HUES48 (cell line): ENCODE results near the gene KIF5C.

Source experiments
- H3K27ac ChIP-seq: one replicate; pipeline ENCODE4 v1.7.0; 2013; ENCODE audit warnings: low read depth, low read length, inconsistent platforms
- H3K27me3 ChIP-seq: 2 replicates; pipeline ENCODE4 v1.6.1; 2013; ENCODE audit warnings: mild to moderate bottlenecking, low read length; ENCODE audit not compliant: control insufficient read depth, insufficient read depth
- H3K36me3 ChIP-seq: 2 replicates; pipeline ENCODE4 v1.6.1; 2013; ENCODE audit warnings: low read length; ENCODE audit not compliant: control insufficient read depth, insufficient read depth
- H3K4me1 ChIP-seq: 2 replicates; pipeline ENCODE4 v1.6.1; 2013; ENCODE audit warnings: mild to moderate bottlenecking, low read length; ENCODE audit not compliant: control insufficient read depth, insufficient read depth
- H3K4me3 ChIP-seq: 2 replicates; pipeline ENCODE4 v1.5.1; 2013; ENCODE audit warnings: mild to moderate bottlenecking, low read depth, low read length
- H3K9ac ChIP-seq: 2 replicates; pipeline ENCODE4 v1.6.1; 2013; ENCODE audit warnings: mild to moderate bottlenecking, low read depth, low read length, moderate library complexity
- H3K9me3 ChIP-seq: 2 replicates; pipeline ENCODE4 v1.6.1; 2013; ENCODE audit warnings: low read length; ENCODE audit not compliant: control insufficient read depth, insufficient read depth

KIF5C gene

DNA sequence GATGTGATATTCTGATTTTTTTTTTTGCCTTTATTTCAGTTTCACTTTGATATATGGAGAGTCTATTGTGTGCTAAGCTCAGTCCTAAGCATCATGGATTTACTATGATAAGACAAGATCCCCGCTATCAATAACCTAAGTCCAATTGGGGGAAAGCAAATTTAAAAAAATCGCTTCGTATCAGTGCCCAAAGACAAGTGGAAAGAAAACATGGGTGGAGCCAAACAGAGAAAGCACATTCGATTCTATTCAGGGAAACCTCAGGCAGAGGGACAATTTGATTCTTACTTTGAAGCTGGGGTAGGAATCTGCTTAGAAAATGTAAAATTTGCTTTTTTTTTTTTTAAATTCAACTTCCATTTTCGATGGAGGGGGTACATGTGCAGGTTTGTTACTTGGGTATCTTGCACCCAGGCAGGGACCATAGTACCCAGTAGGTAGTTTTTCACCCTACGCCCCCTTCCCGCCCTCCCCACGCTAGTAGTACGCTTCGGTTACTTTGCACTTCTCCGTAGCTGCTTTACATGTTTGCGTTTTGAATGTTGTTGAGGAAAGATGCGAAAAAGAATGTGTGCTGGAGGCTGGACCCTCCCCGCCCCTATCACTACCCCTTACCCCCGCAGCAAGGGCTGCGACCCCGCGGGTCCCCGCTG is 12.4 kb downstream of the KIF5C start:
- no peak overlapping the region for H3K9ac ChIP-seq
- no peaks in the 10 kb centered on the region for H3K36me3 ChIP-seq
- no peak overlapping the region for H3K27ac ChIP-seq
- peaks cover 2% of the 10 kb centered on the region; the same call in 1 of the 2 replicates for H3K9me3 ChIP-seq
- H3K4me3 ChIP-seq, result peak overlapping the region; percentile 71
- no peaks in the 10 kb centered on the region for H3K27me3 ChIP-seq
- H3K4me1 ChIP-seq, result peaks cover 11% of the 10 kb centered on the region

DNA sequence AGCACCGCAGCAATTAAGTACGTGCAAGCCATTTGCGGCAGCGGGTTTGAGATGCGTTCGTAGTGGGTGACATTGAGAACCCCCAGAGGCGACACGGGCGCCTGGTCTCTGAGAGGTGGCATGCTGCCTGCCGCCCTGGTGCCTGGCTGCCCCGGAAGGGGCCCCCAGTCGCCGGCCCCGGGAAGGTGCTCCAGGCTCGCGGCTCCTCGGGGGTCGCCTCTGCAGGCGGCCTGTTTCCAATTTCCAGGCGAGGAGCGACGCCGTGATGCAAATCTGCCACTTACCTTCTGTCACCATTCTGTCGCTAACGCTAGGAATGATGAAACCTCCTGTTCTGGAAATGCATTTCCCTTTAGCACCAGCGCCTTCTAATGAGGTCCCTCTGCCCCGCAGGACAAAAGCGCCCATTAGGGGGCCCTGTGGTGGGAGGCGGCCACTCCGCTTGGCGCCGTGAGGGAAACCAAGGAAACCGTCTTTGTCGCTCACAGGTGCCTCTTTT is 13.0 kb downstream of the KIF5C start:
- peaks cover 11% of the 10 kb centered on the region for H3K4me1 ChIP-seq
- no peak overlapping the region for H3K27ac ChIP-seq
- peaks cover 7% of the 10 kb centered on the region; the same call in 1 of the 2 replicates for H3K9me3 ChIP-seq
- no peaks in the 10 kb centered on the region for H3K27me3 ChIP-seq
- no peaks in the 10 kb centered on the region for H3K36me3 ChIP-seq
- peak overlapping the region; percentile 71 for H3K4me3 ChIP-seq
- H3K9ac ChIP-seq, result no peak overlapping the region

DNA sequence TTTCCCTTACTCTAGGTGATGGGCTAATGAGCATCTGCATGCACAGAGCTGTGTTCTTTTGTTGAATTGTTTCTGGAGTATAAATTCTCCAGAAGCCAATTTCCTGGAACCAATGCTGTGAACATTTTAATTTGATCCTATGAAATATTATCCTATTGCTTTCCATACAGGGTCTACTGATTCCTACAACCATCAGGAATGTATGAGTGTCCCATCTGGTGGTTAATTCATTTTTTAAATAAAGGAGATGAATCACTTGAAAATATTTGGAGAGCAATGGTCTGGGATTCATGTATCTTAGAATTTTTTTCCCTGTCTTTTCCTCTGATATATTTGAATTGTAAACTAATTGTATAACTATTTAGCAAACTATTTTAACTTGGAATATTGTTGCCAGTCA is 14.0 kb downstream of the KIF5C start:
- Histone ChIP-seq H3K27ac (no peak overlapping the region), H3K9me3 (peaks cover 7% of the 10 kb centered on the region; the same call in 1 of the 2 replicates), H3K27me3 (no peaks in the 10 kb centered on the region), H3K36me3 (no peaks in the 10 kb centered on the region), H3K4me3 (no peak overlapping the region), H3K9ac (no peak overlapping the region), H3K4me1 (peaks cover 11% of the 10 kb centered on the region)

DNA sequence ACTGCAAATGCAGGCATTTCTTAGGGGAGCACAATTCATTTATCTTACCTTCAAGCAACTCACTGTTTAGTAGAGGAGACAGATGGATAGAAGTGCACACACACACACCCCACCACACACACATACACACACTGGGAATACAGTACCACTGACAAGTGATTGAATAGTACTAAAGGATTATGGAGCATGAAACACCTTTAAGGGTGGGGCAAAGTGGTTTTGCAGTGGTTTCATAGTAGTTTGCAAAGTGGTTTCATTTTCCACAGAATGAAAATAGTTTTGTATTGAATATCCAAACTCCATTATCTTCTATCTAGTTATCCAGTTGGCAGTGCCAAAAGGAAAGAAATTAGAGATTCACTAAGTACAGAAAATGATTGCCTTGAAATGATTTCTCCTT is 18.9 kb downstream of the KIF5C start:
- peaks cover 7% of the 10 kb centered on the region; the same call in 1 of the 2 replicates for H3K9me3 ChIP-seq
- H3K9ac ChIP-seq, result no peak overlapping the region
- no peaks in the 10 kb centered on the region for H3K27me3 ChIP-seq
- H3K27ac ChIP-seq, result no peak overlapping the region
- no peak overlapping the region for H3K4me3 ChIP-seq
- H3K36me3 ChIP-seq, result no peaks in the 10 kb centered on the region
- no peaks in the 10 kb centered on the region; the same call in 1 of the 2 replicates for H3K4me1 ChIP-seq

DNA sequence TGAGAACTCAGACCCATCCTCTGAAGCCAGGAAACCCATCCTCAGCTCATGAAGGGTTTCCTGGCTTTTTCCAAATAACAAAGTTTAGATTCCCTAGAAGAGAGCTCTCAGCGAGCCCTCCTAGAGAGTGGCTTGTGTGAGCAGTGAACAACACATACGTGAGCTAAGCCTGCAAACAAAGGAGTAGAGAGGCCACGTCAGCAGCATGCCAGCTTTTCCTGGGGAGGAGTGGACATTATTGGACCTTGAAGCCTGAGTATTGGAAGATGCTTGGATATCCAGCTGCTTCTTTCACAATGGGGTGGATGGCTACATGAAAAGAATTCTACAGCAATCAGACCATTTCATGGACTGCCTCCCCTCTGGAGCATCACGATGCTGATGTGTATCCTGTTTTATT is 21.1 kb downstream of the KIF5C start:
- Histone ChIP-seq H3K27ac (no peak overlapping the region), H3K27me3 (no peaks in the 10 kb centered on the region), H3K36me3 (no peaks in the 10 kb centered on the region), H3K9me3 (peaks cover 7% of the 10 kb centered on the region; the same call in 1 of the 2 replicates), H3K4me1 (no peaks in the 10 kb centered on the region), H3K4me3 (no peak overlapping the region), H3K9ac (no peak overlapping the region)

DNA sequence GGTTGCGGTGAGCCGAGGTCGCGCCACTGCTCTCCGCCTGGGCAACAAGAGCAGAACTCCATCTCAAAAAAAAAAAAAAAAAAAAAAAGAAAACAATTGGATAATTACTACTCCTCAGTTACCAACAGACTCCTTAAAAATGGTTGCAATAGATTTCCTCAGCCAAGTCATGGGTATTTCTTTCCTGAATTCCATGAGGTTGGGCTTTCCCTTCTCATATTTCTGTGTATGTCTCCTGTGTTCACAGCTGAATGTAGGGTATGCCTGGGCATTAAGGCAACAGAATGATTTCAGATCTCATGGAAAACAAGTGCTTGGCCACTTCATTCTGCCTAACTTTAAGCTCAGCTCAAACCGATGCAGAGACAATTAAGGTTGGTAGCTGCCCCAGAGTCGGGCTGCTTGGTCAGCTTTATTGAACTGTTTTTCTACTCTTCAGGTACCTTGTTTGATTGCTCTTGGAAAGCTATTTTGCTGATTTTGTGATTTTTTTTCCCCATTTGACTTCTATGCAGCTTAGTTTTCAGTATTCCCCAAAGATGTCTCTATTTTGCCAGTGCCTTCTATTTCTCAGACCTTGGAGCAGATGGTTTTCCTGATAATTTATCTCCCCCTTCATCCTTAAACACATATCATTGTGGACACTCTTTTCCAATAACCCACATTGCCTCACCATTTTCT is 24.8 kb downstream of the KIF5C start:
- Histone ChIP-seq H3K4me1 (no peaks in the 10 kb centered on the region), H3K36me3 (no peaks in the 10 kb centered on the region), H3K9ac (no peak overlapping the region), H3K9me3 (no peaks in the 10 kb centered on the region), H3K27ac (no peak overlapping the region), H3K27me3 (no peaks in the 10 kb centered on the region), H3K4me3 (no peak overlapping the region)

DNA sequence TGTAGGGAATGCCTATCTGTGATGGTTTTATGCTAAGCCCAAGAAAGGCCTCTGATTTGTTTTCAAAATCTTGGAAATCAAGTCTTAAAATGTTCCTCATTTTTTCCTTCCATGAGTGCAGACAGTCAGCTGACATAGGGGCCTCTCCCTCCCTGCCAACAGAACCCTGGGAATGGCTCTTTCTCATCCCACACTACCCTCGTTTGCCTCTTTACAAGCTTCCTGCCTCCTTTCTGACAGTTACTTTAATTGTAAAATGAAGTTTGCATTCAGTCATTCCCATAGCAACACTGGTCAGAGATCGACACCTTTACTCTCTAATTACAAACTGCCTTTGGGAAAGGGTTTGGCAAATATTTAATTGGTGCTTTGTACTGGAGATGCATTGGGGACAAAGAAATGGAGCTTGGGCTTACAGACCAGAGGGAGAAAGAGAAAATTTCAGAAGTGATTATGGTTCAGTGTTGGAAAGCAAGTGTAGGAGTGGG is 25.4 kb downstream of the KIF5C start:
- Histone ChIP-seq H3K9me3 (no peaks in the 10 kb centered on the region), H3K4me1 (no peaks in the 10 kb centered on the region), H3K9ac (no peak overlapping the region), H3K4me3 (no peak overlapping the region), H3K27me3 (no peaks in the 10 kb centered on the region), H3K36me3 (no peaks in the 10 kb centered on the region), H3K27ac (no peak overlapping the region)

DNA sequence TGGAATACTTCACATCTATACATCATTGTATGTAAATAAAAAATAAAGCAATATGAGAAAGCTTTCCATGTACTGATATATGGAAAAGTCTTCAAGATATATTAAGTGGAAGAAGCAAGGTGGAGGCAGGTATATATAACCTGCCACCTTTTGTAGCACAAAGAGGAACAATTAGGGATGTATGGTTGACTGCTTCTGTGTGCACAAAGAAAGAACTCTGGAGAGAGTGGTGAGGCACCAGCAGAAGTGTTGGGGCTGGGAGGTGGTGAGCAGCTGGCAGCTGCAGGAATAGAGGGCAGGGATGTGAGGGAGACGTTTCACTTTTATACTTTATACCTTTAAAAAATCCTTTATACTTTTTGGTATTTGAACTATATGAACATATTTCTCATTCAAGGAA is 26.1 kb downstream of the KIF5C start:
- Histone ChIP-seq H3K27ac (no peak overlapping the region), H3K4me3 (no peak overlapping the region), H3K27me3 (no peaks in the 10 kb centered on the region), H3K36me3 (no peaks in the 10 kb centered on the region; the same call in 1 of the 2 replicates), H3K4me1 (no peaks in the 10 kb centered on the region), H3K9me3 (no peaks in the 10 kb centered on the region), H3K9ac (no peak overlapping the region)

DNA sequence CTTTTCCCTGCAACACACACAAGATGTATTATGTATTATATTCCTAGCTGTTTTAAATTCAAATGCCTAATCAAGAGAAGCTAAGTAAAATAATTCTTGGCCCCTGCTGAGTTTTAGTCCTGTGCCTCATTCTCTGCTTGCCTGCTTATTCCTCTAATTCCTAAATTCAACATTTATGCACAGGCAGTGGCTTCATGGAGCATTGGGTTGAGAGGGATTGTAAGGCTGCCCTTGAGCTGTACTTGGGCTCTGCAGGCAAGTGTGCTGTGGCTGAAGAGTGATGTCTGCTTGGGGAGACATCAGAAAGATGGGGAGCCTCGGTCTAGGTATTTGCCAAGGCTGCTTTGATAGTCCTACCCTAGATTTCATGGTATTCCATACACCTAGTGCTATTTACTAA is 27.8 kb downstream of the KIF5C start:
- Histone ChIP-seq H3K9me3 (no peaks in the 10 kb centered on the region), H3K4me1 (no peaks in the 10 kb centered on the region), H3K27me3 (no peaks in the 10 kb centered on the region), H3K36me3 (no peaks in the 10 kb centered on the region; the same call in 1 of the 2 replicates), H3K27ac (no peak overlapping the region), H3K4me3 (no peak overlapping the region), H3K9ac (no peak overlapping the region)

DNA sequence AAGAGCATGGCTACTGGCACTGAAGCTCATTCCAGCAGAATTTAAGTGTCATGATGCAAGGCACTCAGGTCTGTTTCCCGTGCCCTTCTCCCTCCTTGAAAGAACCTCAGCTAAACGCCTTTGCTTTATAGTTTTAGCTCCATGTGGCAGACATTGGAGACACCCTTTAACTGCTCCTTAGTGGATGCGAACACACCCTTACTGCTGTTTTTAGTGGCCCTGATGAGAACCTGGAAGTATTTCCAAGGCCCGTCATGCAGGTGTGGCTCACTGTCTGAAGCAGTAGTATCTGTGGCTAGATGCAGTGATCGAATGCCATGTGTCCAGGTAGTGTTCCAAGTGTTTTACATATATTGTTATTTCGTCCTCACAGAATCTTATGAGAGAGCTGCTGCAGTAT is 28.3 kb downstream of the KIF5C start:
- Histone ChIP-seq H3K9ac (no peak overlapping the region), H3K9me3 (no peaks in the 10 kb centered on the region), H3K27me3 (no peaks in the 10 kb centered on the region), H3K4me3 (no peak overlapping the region), H3K36me3 (no peaks in the 10 kb centered on the region; the same call in 1 of the 2 replicates), H3K27ac (no peak overlapping the region), H3K4me1 (no peaks in the 10 kb centered on the region)

DNA sequence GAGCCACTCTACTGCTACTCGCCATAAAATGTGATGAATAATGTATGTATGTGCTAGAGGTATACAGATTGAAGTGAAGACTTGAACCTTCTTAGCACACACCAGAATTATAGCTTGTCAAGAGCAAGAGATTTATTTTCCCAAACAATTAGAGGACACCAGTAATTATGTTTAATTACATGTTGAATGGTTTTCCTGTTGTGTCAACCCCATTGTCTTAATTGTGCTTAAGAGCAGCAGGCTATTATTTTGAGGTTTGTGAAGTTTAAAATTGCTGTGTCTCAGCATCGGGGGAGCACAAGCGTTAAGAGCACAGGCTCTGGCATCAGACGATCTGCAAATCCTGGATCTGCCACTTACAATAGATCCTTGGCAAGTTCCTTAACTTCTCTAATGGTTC is 29.0 kb downstream of the KIF5C start:
- Histone ChIP-seq H3K4me1 (no peaks in the 10 kb centered on the region), H3K9me3 (no peaks in the 10 kb centered on the region), H3K4me3 (no peak overlapping the region), H3K9ac (no peak overlapping the region), H3K27me3 (no peaks in the 10 kb centered on the region), H3K36me3 (no peaks in the 10 kb centered on the region; the same call in 1 of the 2 replicates), H3K27ac (no peak overlapping the region)
